GM12878 (cell line): ENCODE results near the gene PRKAR1A. TPM values are rescaled to one million over a fixed set of nuclear protein-coding genes. Genes with fewer than 3 reads are reported as not detected.

Experiments
- ATAC-seq: fragments of 200-7000 bp; cut with Tn5 transposase; 3 replicates; pipeline ENCODE4 v1.9.1; 2020; ENCODE audit warnings: mild to moderate bottlenecking, moderate library complexity
- BruUV-seq: library from RNA; stranded (reverse); fragments of 400-500 nt; replicated peaks from 2 replicates; lab custom pipeline; 2021; lab: Mats Ljungman, UMichigan
- CTCF ChIA-PET: fragments of 300-600 bp; sonication (Branson Sonifier 250); formaldehyde crosslinking; extraction: SDS; loops from one replicate; lab custom pipeline; 2021; ENCODE audit warnings: inconsistent platforms; lab: Yijun Ruan, JAX
- POLR2A ChIA-PET: fragments of 350-600 bp; formaldehyde crosslinking; extraction: SDS; loops from one replicate; lab custom pipeline; 2021; ENCODE audit warnings: inconsistent platforms; lab: Charles Lee
- RAD21 ChIA-PET: fragments of 300-600 bp; sonication (Branson Sonifier 250); formaldehyde crosslinking; loops from one replicate; lab custom pipeline; 2023; ENCODE audit warnings: antibody characterized with exemption; ENCODE audit not compliant: unreplicated experiment; lab: Charles Lee
- SMC1A ChIA-PET: fragments of 300-600 bp; sonication (Branson Sonifier 250); formaldehyde crosslinking; loops from one replicate; lab custom pipeline; 2023; ENCODE audit not compliant: unreplicated experiment, uncharacterized antibody; lab: Charles Lee
- DNase-seq: peaks from one replicate; pipeline ENCODE4 v3.0.0-alpha.2; 2011; ENCODE audit warnings: low read depth, low spot score
- FAIRE-seq: peaks from 3 replicates; lab custom pipeline; 2011; peaks lifted over from hg19 to GRCh38; lab: Jason Lieb, UNC
- H2AFZ ChIP-seq: 2 replicates; pipeline ENCODE4 v1.6.0; 2011; ENCODE audit warnings: low read depth, low read length, control low read depth; ENCODE audit not compliant: control insufficient read depth
- H3K27ac ChIP-seq: 2 replicates; pipeline ENCODE4 v1.5.1; 2011; ENCODE audit warnings: control low read depth; ENCODE audit not compliant: control insufficient read depth, insufficient read depth
- H3K27me3 ChIP-seq, 2 experiments: replicated peaks in 1 of 2; 2 replicates each; pipeline versions ENCODE4 v1.6.0 to v1.6.1; 2011; ENCODE audit warnings: low read length in 1 of 2; ENCODE audit not compliant: control insufficient read depth in 2 of 2, insufficient read depth in 2 of 2
- H3K36me3 ChIP-seq, 2 experiments: 2 replicates each; pipeline ENCODE4 v1.5.1; 2011; ENCODE audit warnings: low read length in 1 of 2; ENCODE audit not compliant: control insufficient read depth in 2 of 2, insufficient read depth in 2 of 2
- H3K4me1 ChIP-seq: 2 replicates; pipeline ENCODE4 v1.6.1; 2011; ENCODE audit warnings: mild to moderate bottlenecking, low read length, moderate library complexity, mixed read lengths; ENCODE audit not compliant: control insufficient read depth, insufficient read depth
- H3K4me2 ChIP-seq: 2 replicates; pipeline ENCODE4 v1.6.0; 2011; ENCODE audit warnings: control low read depth; ENCODE audit not compliant: control insufficient read depth, insufficient read depth
- H3K4me3 ChIP-seq: fragments of 200-600 bp; sonication (generic); 2 replicates; pipeline ENCODE4 v1.5.1; 2016
- H3K79me2 ChIP-seq: 2 replicates; pipeline ENCODE4 v1.6.0; 2011; ENCODE audit warnings: low read length; ENCODE audit not compliant: control insufficient read depth, insufficient read depth
- H3K9ac ChIP-seq: 2 replicates; pipeline ENCODE4 v1.8.0; 2011; ENCODE audit warnings: low read length, control low read depth, mixed read lengths; ENCODE audit not compliant: control insufficient read depth, insufficient read depth
- H3K9me3 ChIP-seq: replicated peaks from 3 replicates; pipeline ENCODE4 v1.5.1; 2011; ENCODE audit warnings: mild to moderate bottlenecking, low read length; ENCODE audit not compliant: control insufficient read depth, insufficient read depth
- H4K20me1 ChIP-seq: 2 replicates; pipeline ENCODE4 v1.6.0; 2011; ENCODE audit not compliant: control insufficient read depth, insufficient read depth
- EZH2 ChIP-seq: IDR thresholded peaks from 2 replicates; pipeline ENCODE4 v1.6.1; 2012; ENCODE audit warnings: low read depth, mild to moderate bottlenecking, control low read depth, inconsistent platforms, low read length, borderline replicate concordance; ENCODE audit not compliant: control insufficient read depth
- IRF4 ChIP-seq: IDR thresholded peaks from 2 replicates; pipeline ENCODE4 v1.6.1; 2011; ENCODE audit warnings: low read depth, low read length
- JUNB ChIP-seq: IDR thresholded peaks from 2 replicates; pipeline ENCODE4 v1.6.1; 2016; ENCODE audit warnings: antibody characterized with exemption, mild to moderate bottlenecking
- LARP7 ChIP-seq: fragments of 450-650 bp; IDR thresholded peaks from 2 replicates; pipeline ENCODE4 v1.6.1; 2017; ENCODE audit warnings: mild to moderate bottlenecking
- MEF2A ChIP-seq: IDR thresholded peaks from 2 replicates; pipeline ENCODE4 v1.6.1; 2011; ENCODE audit warnings: low read depth, mild to moderate bottlenecking, low read length, moderate library complexity; ENCODE audit not compliant: insufficient read depth
- PAX5 ChIP-seq: IDR thresholded peaks from 2 replicates; pipeline ENCODE4 v1.6.1; 2011; ENCODE audit warnings: low read depth, low read length, borderline replicate concordance
- RCOR1 ChIP-seq: conservative IDR thresholded peaks from 2 replicates; pipeline ENCODE4 v1.6.1; 2012; ENCODE audit warnings: low read depth, low read length, improper control_type of control experiment
- SKIL ChIP-seq: fragments of 450-650 bp; IDR thresholded peaks from 2 replicates; pipeline ENCODE4 v1.6.1; 2017; ENCODE audit warnings: mild to moderate bottlenecking, low read depth, inconsistent platforms; ENCODE audit not compliant: poor library complexity, severe bottlenecking
- SP1 ChIP-seq: IDR thresholded peaks from one replicate; pipeline ENCODE4 v1.6.1; 2011; ENCODE audit warnings: low read depth, low read length
- SRF ChIP-seq, 2 experiments: IDR thresholded peaks; 2 replicates each; pipeline ENCODE4 v1.6.1; 2011; ENCODE audit warnings: low read depth in 2 of 2, low read length in 2 of 2, mild to moderate bottlenecking in 1 of 2, moderate library complexity in 1 of 2
- TAF1 ChIP-seq: IDR thresholded peaks from 2 replicates; pipeline ENCODE4 v1.6.1; 2011; ENCODE audit warnings: mild to moderate bottlenecking, low read depth, low read length, borderline replicate concordance
- TCF12 ChIP-seq: IDR thresholded peaks from 2 replicates; pipeline ENCODE4 v1.6.1; 2011; ENCODE audit warnings: low read depth, mild to moderate bottlenecking, low read length
- WGBS: methylation state at CpG from one replicate; pipeline ENCODE4 v1.1.6; 2016; ENCODE audit warnings: low lambda C conversion rate; ENCODE audit not compliant: insufficient replicate concordance, insufficient coverage; ENCODE audit errors: missing lambda C conversion rate; 5-methylcytosine and 5-hydroxymethylcytosine counted together
- in situ Hi-C: fragments of 300-500 bp; cut with MboI; formaldehyde crosslinking; loops from 9 replicates; pipeline ENCODE4 v1.14.3; 2018; ENCODE audit warnings: mixed read lengths
- intact Hi-C: fragments of 100-400 bp; cut with micrococcal nuclease; formaldehyde crosslinking; loops from one replicate; pipeline ENCODE4 v1.14.2; 2022; ENCODE audit not compliant: unreplicated experiment
- polyA plus RNA-seq, 11 experiments: library from polyadenylated mRNA; depleted of rRNA in 4 of 11; unstranded in 6 of 11; stranded (reverse) in 5 of 11; fragments of >200 nt; fragmentation: Nextera tagmentation in 4 of 11; fragmentation: Illumina TruSeq in 1 of 11; extraction: Ambion mirVana in 4 of 11; extraction: Trizol in 1 of 11; gene quantifications; 1 replicate in 1 of 11; 2 replicates in 10 of 11; pipeline versions ENCODE4 v1.2.1 to v1.2.3, GENCODE V29; 2011 to 2016; ENCODE audit warnings: inconsistent platforms in 2 of 11, missing spikeins in 2 of 11, low read depth in 1 of 11
- total RNA-seq, 4 experiments: library from RNA; depleted of rRNA in 3 of 4; stranded (reverse); fragments of >200 nt in 3 of 4; fragmentation: Illumina TruSeq in 1 of 4; extraction: Trizol in 1 of 4; gene quantifications; 2 replicates each; pipeline versions ENCODE4 v1.2.1 to v1.2.3, GENCODE V29; 2013 to 2021
- TF ChIP-seq, protein P1 (sequence below): IDR thresholded peaks from 2 replicates; pipeline ENCODE4 v1.6.1; 2011; ENCODE audit warnings: borderline replicate concordance, low read depth, mild to moderate bottlenecking, moderate library complexity, mixed read lengths, low read length; ENCODE audit not compliant: insufficient read depth; ENCODE audit errors: extremely low read length
- TF ChIP-seq, protein P2 (sequence below): IDR thresholded peaks from 2 replicates; pipeline ENCODE4 v1.6.1; 2012; ENCODE audit warnings: low read depth, low read length, improper control_type of control experiment

The PRKAR1A gene
- total and polyA plus RNA-seq, 10 of the 15 experiments (the other 5 are each of a cell fraction or from before 2014, with no cell fraction given), result 29.1 to 200 (median 125) TPM

DNA sequence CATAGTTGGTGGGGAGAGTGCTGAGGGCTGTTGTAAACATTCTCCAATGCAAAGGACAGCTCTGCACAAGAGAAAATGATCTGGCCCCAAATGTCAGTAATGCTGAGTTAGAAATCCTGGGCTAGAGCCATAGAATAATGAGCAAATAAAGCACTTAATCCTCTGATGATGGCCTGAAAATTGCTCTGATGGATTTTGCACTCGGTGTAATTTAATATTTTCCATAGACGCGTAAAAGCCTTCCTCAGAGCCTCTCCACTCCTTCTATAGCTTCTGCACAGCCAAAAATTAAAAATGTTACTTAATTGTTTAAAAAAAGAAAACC, 65.2 kb downstream of the PRKAR1A start (continued):
- TF ChIP-seq SRF (IDR thresholded peaks at IDR 0.05; ENCODE audit: low read depth in 2 of 2, low read length in 2 of 2) (no peak), JUNB (no peak), SKIL (no peak)

DNA sequence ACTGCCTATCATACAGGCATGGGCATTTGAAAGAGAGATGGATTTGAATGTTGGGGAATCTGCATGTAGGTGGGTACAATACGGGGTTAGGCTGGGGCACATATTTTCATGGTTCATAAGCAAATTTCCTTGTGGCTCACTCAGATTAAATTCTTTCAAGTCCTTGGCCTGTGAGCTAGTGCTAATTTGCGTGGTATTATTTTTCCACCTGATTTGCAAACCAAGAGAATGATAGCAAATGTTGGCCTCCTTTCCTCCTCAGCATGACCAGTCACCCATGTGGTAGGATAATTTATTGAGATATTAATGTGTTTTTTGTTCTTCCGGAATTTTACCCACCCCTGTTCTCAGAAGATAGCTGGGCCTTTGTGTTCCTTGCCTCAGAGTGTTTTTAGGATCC, 66.0 kb downstream of the PRKAR1A start:
- H3K9me3 ChIP-seq, result no peaks in the 10 kb centered on the region
- in situ Hi-C loops, result no loop called here
- no peaks in the 10 kb centered on the region for H3K36me3 ChIP-seq
- H3K79me2 ChIP-seq, result no peaks in the 10 kb centered on the region
- CTCF ChIA-PET, result no interaction called here
- POLR2A ChIA-PET, result no interaction called here
- H3K9ac ChIP-seq, result no peak overlapping the region
- no peak overlapping the region for H3K27ac ChIP-seq
- WGBS, result 28% methylated on average over 3 of the region's 3 CpGs
- SMC1A ChIA-PET, result interaction anchor here (0.6 kb wide), 1 partner anchor 295 kb away, joined by 3 read pairs; no protein-coding TSS in a partner anchor
- DNase-seq (no peak), FAIRE-seq (no peak), ATAC-seq (no peak)
- no peak overlapping the region for H3K4me2 ChIP-seq
- H4K20me1 ChIP-seq, result no peaks in the 10 kb centered on the region
- TF ChIP-seq, protein P1, sequence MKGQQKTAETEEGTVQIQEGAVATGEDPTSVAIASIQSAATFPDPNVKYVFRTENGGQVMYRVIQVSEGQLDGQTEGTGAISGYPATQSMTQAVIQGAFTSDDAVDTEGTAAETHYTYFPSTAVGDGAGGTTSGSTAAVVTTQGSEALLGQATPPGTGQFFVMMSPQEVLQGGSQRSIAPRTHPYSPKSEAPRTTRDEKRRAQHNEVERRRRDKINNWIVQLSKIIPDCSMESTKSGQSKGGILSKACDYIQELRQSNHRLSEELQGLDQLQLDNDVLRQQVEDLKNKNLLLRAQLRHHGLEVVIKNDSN, result no peak
- no peak for TF ChIP-seq TCF12
- no peak for TF ChIP-seq LARP7
- TF ChIP-seq TAF1, result no peak
- no peak for TF ChIP-seq SP1
- no peak for TF ChIP-seq MEF2A
- TF ChIP-seq, protein P2, sequence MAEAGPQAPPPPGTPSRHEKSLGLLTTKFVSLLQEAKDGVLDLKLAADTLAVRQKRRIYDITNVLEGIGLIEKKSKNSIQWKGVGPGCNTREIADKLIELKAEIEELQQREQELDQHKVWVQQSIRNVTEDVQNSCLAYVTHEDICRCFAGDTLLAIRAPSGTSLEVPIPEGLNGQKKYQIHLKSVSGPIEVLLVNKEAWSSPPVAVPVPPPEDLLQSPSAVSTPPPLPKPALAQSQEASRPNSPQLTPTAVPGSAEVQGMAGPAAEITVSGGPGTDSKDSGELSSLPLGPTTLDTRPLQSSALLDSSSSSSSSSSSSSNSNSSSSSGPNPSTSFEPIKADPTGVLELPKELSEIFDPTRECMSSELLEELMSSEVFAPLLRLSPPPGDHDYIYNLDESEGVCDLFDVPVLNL, result no peak
- TF ChIP-seq IRF4, result no peak
- no peak for TF ChIP-seq PAX5
- no peak for TF ChIP-seq RCOR1
- no peak for TF ChIP-seq EZH2
- TF ChIP-seq, all 136 proteins: peak for 0
- RAD21 ChIA-PET, result no interaction called here
- H3K27me3 ChIP-seq, result no peaks in the 10 kb centered on the region
- no peak overlapping the region for H2AFZ ChIP-seq
- H3K4me1 ChIP-seq, result no peaks in the 10 kb centered on the region
- intact Hi-C loops, result no loop called here
- no TSS peak for BruUV-seq
- H3K4me3 ChIP-seq, result no peak overlapping the region
